ENCODE measurements around the gene HSD3B7. TPM values are rescaled to one million over a fixed set of nuclear protein-coding genes. Genes with fewer than 3 reads are reported as not detected.

HSD3B7 gene
- total RNA-seq, 1 donor from 2014 or later: 22.9 TPM

DNA sequence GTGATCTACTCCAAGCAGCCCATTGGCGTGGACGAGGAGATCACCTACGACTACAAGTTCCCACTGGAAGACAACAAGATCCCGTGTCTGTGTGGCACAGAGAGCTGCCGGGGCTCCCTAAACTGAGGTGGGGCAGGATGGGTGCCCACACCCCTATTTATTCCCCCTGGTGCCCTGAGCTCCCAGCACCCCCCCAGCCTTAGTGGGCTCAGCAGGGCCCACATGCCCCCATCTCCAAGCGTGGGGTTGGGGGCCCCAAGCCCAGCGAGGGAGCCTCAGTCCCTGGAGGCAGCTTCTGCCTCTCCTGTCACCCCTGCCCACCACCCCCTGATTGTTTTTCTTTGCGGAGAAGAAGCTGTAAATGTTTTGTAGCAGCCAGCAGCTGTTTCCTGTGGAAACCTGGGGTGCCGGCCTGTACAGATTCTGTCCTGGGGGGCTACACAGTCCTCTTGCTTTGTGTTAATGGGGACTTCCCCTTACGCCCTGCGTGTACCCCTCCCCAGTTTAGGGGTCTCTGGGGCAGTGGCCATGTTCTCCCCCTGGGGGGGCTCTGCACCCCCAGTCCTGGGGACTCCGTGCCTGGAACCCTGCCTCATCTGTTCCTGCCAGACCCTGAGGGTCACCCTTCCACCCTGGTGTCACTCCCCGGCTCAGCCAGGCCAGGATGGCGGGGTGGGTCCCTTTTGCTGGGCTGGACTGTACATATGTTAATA, 953 bp upstream of the HSD3B7 start:
- TF ChIP-seq, protein P1, sequence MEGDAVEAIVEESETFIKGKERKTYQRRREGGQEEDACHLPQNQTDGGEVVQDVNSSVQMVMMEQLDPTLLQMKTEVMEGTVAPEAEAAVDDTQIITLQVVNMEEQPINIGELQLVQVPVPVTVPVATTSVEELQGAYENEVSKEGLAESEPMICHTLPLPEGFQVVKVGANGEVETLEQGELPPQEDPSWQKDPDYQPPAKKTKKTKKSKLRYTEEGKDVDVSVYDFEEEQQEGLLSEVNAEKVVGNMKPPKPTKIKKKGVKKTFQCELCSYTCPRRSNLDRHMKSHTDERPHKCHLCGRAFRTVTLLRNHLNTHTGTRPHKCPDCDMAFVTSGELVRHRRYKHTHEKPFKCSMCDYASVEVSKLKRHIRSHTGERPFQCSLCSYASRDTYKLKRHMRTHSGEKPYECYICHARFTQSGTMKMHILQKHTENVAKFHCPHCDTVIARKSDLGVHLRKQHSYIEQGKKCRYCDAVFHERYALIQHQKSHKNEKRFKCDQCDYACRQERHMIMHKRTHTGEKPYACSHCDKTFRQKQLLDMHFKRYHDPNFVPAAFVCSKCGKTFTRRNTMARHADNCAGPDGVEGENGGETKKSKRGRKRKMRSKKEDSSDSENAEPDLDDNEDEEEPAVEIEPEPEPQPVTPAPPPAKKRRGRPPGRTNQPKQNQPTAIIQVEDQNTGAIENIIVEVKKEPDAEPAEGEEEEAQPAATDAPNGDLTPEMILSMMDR (conservative IDR thresholded peaks at IDR 0.05; ENCODE audit: low read depth, low read length): no peak
- DNase-seq (ENCODE audit: low read depth): no peak
- no peak overlapping the region for H3K4me3 ChIP-seq (ENCODE audit: low read depth, low read length)

GRCh38 chr16:30985401-30986128, 558 bp downstream of the HSD3B7 start:
- peak overlapping the region; percentile 71 for H3K4me3 ChIP-seq (ENCODE audit: low read depth, low read length)
- no peak for DNase-seq (ENCODE audit: low read depth)
- TF ChIP-seq, protein P1 (conservative IDR thresholded peaks at IDR 0.05; ENCODE audit: low read depth, low read length): peak; percentile 63

DNA sequence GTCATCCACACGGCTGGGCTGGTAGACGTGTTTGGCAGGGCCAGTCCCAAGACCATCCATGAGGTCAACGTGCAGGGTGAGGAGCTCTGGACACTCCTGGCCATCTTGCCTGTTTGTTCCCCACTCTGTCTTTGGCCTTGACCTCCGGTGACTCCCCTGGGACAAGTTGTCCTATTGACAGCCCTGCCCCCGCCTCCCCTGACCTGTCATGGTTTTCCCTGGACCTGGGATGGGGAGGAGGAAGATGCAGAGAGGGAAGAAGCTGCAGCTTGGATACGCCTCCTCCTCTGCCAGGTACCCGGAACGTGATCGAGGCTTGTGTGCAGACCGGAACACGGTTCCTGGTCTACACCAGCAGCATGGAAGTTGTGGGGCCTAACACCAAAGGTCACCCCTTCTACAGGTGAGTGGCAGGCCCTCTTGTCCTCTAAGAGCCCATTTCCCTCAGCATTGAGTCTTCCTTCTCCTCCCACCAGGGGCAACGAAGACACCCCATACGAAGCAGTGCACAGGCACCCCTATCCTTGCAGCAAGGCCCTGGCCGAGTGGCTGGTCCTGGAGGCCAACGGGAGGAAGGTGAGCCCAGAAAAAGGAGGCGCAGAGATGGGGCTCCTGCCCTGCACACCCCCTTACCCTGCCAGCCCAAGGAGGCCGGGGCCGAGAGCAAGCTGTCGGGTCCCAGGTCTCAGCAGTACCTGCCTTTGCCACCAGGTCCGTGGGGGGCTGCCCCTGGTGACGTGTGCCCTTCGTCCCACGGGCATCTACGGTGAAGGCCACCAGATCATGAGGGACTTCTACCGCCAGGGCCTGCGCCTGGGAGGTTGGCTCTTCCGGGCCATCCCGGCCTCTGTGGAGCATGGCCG, 1.4 kb downstream of the HSD3B7 start:
- TF ChIP-seq, protein P1 (conservative IDR thresholded peaks at IDR 0.05; ENCODE audit: low read depth, low read length): no peak
- peak overlapping the region; percentile 71 for H3K4me3 ChIP-seq (ENCODE audit: low read depth, low read length)
- no peak for DNase-seq (ENCODE audit: low read depth)

- TF ChIP-seq, protein P1 (conservative IDR thresholded peaks at IDR 0.05; ENCODE audit: low read depth, low read length): no peak
- no peak overlapping the region for H3K4me3 ChIP-seq (ENCODE audit: low read depth, low read length)
- DNase-seq (ENCODE audit: low read depth): no peak
Measured at GRCh38 chr16:30987581-30988190, 2.7 kb downstream of the HSD3B7 start.

- H3K4me3 ChIP-seq (ENCODE audit: low read depth, low read length): no peak overlapping the region
- no peak for DNase-seq (ENCODE audit: low read depth)
- TF ChIP-seq, protein P1 (conservative IDR thresholded peaks at IDR 0.05; ENCODE audit: low read depth, low read length): no peak
Measured at GRCh38 chr16:30989469-30990047, 4.6 kb downstream of the HSD3B7 start.

- TF ChIP-seq, protein P1 (conservative IDR thresholded peaks at IDR 0.05; ENCODE audit: low read depth, low read length): no peak
- no peak overlapping the region for H3K4me3 ChIP-seq (ENCODE audit: low read depth, low read length)
- no peak for DNase-seq (ENCODE audit: low read depth)
Measured at GRCh38 chr16:30990105-30990504, 5.1 kb downstream of the HSD3B7 start.
